HG03066 (cell line): ENCODE results near the gene GNAZ.

Experiments used
- ATAC-seq: cut with Tn5 transposase; IDR thresholded peaks from one replicate; pipeline ENCODE4 v1.9.1; 2021; ENCODE audit warnings: low read depth; ENCODE audit not compliant: unreplicated experiment

Gene GNAZ

GRCh38 chr22:23168391-23169042 is 98.2 kb downstream of the GNAZ start:
- ATAC-seq = no peak

GRCh38 chr22:23169043-23169406 is 98.7 kb downstream of the GNAZ start:
- no peak for ATAC-seq
